Neural cell (in vitro differentiated cells): ENCODE measurements around the gene NGDN. TPM values are rescaled to one million over a fixed set of nuclear protein-coding genes. Genes with fewer than 3 reads are reported as not detected.

ENCODE experiments used
- H2AFZ ChIP-seq: fragments of 200-600, 300-800 bp; sonication (generic), shearing (Covaris generic); 2 replicates; pipeline ENCODE4 v1.6.0; 2014; ENCODE audit warnings: low read depth, mild to moderate bottlenecking, antibody characterized with exemption, low read length, moderate library complexity
- H3F3A ChIP-seq: fragments of 200-600 bp; shearing (Covaris generic); 2 replicates; pipeline ENCODE4 v1.6.1; 2016; ENCODE audit warnings: mild to moderate bottlenecking, moderate library complexity, mixed read lengths, antibody characterized with exemption, low read length; ENCODE audit not compliant: insufficient read depth, poor library complexity, severe bottlenecking
- H3K27ac ChIP-seq: fragments of 200-600, 300-800 bp; sonication (generic), shearing (Covaris generic); 2 replicates; pipeline ENCODE4 v1.5.1; 2014; ENCODE audit warnings: mild to moderate bottlenecking, low read length, moderate library complexity
- H3K27me3 ChIP-seq: fragments of 300-800, 200-600 bp; sonication (generic), shearing (Covaris generic); 2 replicates; pipeline ENCODE4 v1.6.0; 2014; ENCODE audit warnings: mild to moderate bottlenecking, low read depth, low read length, moderate library complexity; ENCODE audit not compliant: insufficient read depth
- H3K36me3 ChIP-seq: fragments of 300-800, 200-600 bp; sonication (generic), shearing (Covaris generic); 2 replicates; pipeline ENCODE4 v1.5.1; 2014; ENCODE audit warnings: mild to moderate bottlenecking, antibody characterized with exemption, low read length, moderate library complexity; ENCODE audit not compliant: insufficient read depth
- H3K4me2 ChIP-seq: fragments of 300-800, 200-600 bp; sonication (generic), shearing (Covaris generic); 2 replicates; pipeline ENCODE4 v1.6.0; 2014; ENCODE audit warnings: mild to moderate bottlenecking, low read length
- H3K4me3 ChIP-seq: fragments of 300-800, 200-600 bp; sonication (generic), shearing (Covaris generic); 2 replicates; pipeline ENCODE4 v1.5.1; 2014; ENCODE audit warnings: mild to moderate bottlenecking, low read length, moderate library complexity
- H3K79me2 ChIP-seq: fragments of 200-600 bp; shearing (Covaris generic); replicated peaks from 2 replicates; pipeline ENCODE4 v1.6.0; 2014; ENCODE audit warnings: mild to moderate bottlenecking, low read length, moderate library complexity; ENCODE audit not compliant: insufficient read depth
- H3K9ac ChIP-seq: fragments of 300-800, 200-600 bp; sonication (generic), shearing (Covaris generic); 2 replicates; pipeline ENCODE4 v1.6.1; 2016; ENCODE audit warnings: mild to moderate bottlenecking, low read length, mixed read lengths
- H3K9me2 ChIP-seq: fragments of 200-600 bp; shearing (Covaris generic); 2 replicates; pipeline ENCODE4 v1.6.1; 2016; ENCODE audit warnings: mild to moderate bottlenecking, low read length, mixed read lengths; ENCODE audit not compliant: insufficient read depth
- H3K9me3 ChIP-seq: fragments of 200-600, 300-800 bp; sonication (generic), shearing (Covaris generic); 2 replicates; pipeline ENCODE4 v1.6.1; 2016; ENCODE audit warnings: mild to moderate bottlenecking, mixed run types, low read length, moderate library complexity, mixed read lengths
- H4K20me1 ChIP-seq: fragments of 200-600 bp; shearing (Covaris generic); 2 replicates; pipeline ENCODE4 v1.6.1; 2016; ENCODE audit warnings: mild to moderate bottlenecking, mixed run types; ENCODE audit not compliant: insufficient read depth
- CTCF ChIP-seq: fragments of 450-650 bp; IDR thresholded peaks from 2 replicates; pipeline ENCODE4 v1.5.1; 2014; ENCODE audit warnings: antibody characterized with exemption, mild to moderate bottlenecking, moderate library complexity; ENCODE audit not compliant: poor library complexity, severe bottlenecking
- EP300 ChIP-seq: fragments of 450-650 bp; conservative IDR thresholded peaks from 2 replicates; pipeline ENCODE4 v1.6.1; 2014; ENCODE audit warnings: antibody characterized with exemption, mild to moderate bottlenecking, moderate library complexity; ENCODE audit not compliant: poor library complexity, severe bottlenecking
- EZH2 ChIP-seq: fragments of 200-600, 300-800 bp; shearing (Covaris generic), sonication (generic); IDR thresholded peaks from 2 replicates; pipeline ENCODE4 v1.6.1; 2014; ENCODE audit warnings: antibody characterized with exemption, low read length, borderline replicate concordance, mild to moderate bottlenecking; ENCODE audit not compliant: insufficient read depth, poor library complexity, severe bottlenecking
- MXI1 ChIP-seq: fragments of 450-650 bp; conservative IDR thresholded peaks from 2 replicates; pipeline ENCODE4 v1.6.1; 2014; ENCODE audit warnings: antibody characterized with exemption, mild to moderate bottlenecking; ENCODE audit not compliant: poor library complexity, severe bottlenecking
- POLR2AphosphoS5 ChIP-seq: IDR thresholded peaks from 2 replicates; pipeline ENCODE4 v1.6.1; 2012
- RAD21 ChIP-seq: fragments of 450-650 bp; conservative IDR thresholded peaks from 2 replicates; pipeline ENCODE4 v1.6.1; 2014; ENCODE audit warnings: antibody characterized with exemption, mild to moderate bottlenecking, moderate library complexity
- REST ChIP-seq: IDR thresholded peaks from 2 replicates; pipeline ENCODE4 v1.6.1; 2012; ENCODE audit warnings: borderline replicate concordance
- SMC3 ChIP-seq: fragments of 450-650 bp; conservative IDR thresholded peaks from 2 replicates; pipeline ENCODE4 v1.6.1; 2014; ENCODE audit warnings: antibody characterized with exemption, mild to moderate bottlenecking, moderate library complexity; ENCODE audit not compliant: poor library complexity
- TAF1 ChIP-seq: IDR thresholded peaks from 2 replicates; pipeline ENCODE4 v1.6.1; 2012; ENCODE audit warnings: low read depth
- polyA plus RNA-seq: library from polyadenylated mRNA; depleted of rRNA; stranded (reverse); fragments of >200 nt; gene quantifications from 2 replicates; pipeline ENCODE4 v1.2.3, GENCODE V29; 2014

NGDN gene
- polyA plus RNA-seq, 1 donor from 2014 or later = 137 TPM

GRCh38 chr14:23444314-23444713 is 25.2 kb upstream of the NGDN start:
- no peaks in the 10 kb centered on the region for H3K9me2 ChIP-seq
- H3K4me2 ChIP-seq = no peak overlapping the region
- H3F3A ChIP-seq = no peaks in the 10 kb centered on the region
- H2AFZ ChIP-seq = no peak overlapping the region
- no peak overlapping the region for H3K9ac ChIP-seq
- H3K9me3 ChIP-seq = no peaks in the 10 kb centered on the region
- H3K27ac ChIP-seq = no peak overlapping the region
- H4K20me1 ChIP-seq = no peaks in the 10 kb centered on the region
- no peak for TF ChIP-seq EP300
- H3K79me2 ChIP-seq = no peaks in the 10 kb centered on the region
- no peaks in the 10 kb centered on the region for H3K36me3 ChIP-seq
- H3K27me3 ChIP-seq = no peaks in the 10 kb centered on the region
- H3K4me3 ChIP-seq = no peak overlapping the region

GRCh38 chr14:23445773-23446172 is 23.7 kb upstream of the NGDN start:
- Histone ChIP-seq H3K27me3 (no peaks in the 10 kb centered on the region), H2AFZ (no peak overlapping the region), H3K79me2 (no peaks in the 10 kb centered on the region), H3F3A (no peaks in the 10 kb centered on the region), H3K9me2 (no peaks in the 10 kb centered on the region), H3K27ac (no peak overlapping the region), H3K4me2 (no peak overlapping the region), H3K9me3 (no peaks in the 10 kb centered on the region), H4K20me1 (no peaks in the 10 kb centered on the region), H3K36me3 (no peaks in the 10 kb centered on the region), H3K4me3 (no peak overlapping the region), H3K9ac (no peak overlapping the region)
- TF ChIP-seq EP300 = no peak
- TF ChIP-seq MXI1 = no peak
- TF ChIP-seq EZH2 = no peak
- no peak for TF ChIP-seq SMC3
- no peak for TF ChIP-seq RAD21
- no peak for TF ChIP-seq POLR2AphosphoS5
- TF ChIP-seq CTCF = no peak
- TF ChIP-seq TAF1 = no peak
- no peak for TF ChIP-seq REST

GRCh38 chr14:23446291-23446851 is 23.1 kb upstream of the NGDN start:
- H3K9me3 ChIP-seq = no peaks in the 10 kb centered on the region
- no peaks in the 10 kb centered on the region for H3K79me2 ChIP-seq
- H2AFZ ChIP-seq = no peak overlapping the region
- no peaks in the 10 kb centered on the region for H3F3A ChIP-seq
- H3K9ac ChIP-seq = no peak overlapping the region
- no peak overlapping the region for H3K27ac ChIP-seq
- TF ChIP-seq TAF1 (no peak), SMC3 (peak; percentile 29), EP300 (no peak), CTCF (no peak), RAD21 (peak; percentile 27)
- H3K9me2 ChIP-seq = no peaks in the 10 kb centered on the region
- H4K20me1 ChIP-seq = no peaks in the 10 kb centered on the region
- H3K4me2 ChIP-seq = no peak overlapping the region
- H3K36me3 ChIP-seq = no peaks in the 10 kb centered on the region
- H3K4me3 ChIP-seq = no peak overlapping the region
- H3K27me3 ChIP-seq = no peaks in the 10 kb centered on the region
